GM12801 (cell line): ENCODE results near the gene FUT8.

Experiments
- TF ChIP-seq, protein P1 (sequence below): IDR thresholded peaks from one replicate; pipeline ENCODE4 v1.5.1; 2011; ENCODE audit warnings: control low read depth; ENCODE audit not compliant: insufficient read length; ENCODE audit errors: extremely low read depth

Gene FUT8

DNA sequence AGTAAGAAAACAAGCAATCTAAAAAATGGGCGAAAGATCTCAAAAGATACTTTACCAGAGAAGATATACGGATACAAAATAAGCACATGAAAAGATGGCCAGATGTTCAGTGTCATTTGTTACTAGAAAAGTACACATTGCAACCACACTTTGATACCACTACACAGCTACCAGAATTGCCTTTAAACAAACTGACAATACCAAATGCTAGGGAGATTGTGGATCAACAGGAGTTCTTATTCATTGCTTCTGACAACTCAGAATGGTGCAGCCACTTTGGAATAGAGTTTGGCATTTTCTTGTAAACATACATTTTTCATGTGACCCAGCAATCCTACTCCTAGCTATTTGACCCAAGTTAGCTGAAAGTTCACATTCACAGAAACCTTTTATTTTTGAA is 136.3 kb downstream of the FUT8 start:
- TF ChIP-seq, protein P1, sequence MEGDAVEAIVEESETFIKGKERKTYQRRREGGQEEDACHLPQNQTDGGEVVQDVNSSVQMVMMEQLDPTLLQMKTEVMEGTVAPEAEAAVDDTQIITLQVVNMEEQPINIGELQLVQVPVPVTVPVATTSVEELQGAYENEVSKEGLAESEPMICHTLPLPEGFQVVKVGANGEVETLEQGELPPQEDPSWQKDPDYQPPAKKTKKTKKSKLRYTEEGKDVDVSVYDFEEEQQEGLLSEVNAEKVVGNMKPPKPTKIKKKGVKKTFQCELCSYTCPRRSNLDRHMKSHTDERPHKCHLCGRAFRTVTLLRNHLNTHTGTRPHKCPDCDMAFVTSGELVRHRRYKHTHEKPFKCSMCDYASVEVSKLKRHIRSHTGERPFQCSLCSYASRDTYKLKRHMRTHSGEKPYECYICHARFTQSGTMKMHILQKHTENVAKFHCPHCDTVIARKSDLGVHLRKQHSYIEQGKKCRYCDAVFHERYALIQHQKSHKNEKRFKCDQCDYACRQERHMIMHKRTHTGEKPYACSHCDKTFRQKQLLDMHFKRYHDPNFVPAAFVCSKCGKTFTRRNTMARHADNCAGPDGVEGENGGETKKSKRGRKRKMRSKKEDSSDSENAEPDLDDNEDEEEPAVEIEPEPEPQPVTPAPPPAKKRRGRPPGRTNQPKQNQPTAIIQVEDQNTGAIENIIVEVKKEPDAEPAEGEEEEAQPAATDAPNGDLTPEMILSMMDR = no peak

DNA sequence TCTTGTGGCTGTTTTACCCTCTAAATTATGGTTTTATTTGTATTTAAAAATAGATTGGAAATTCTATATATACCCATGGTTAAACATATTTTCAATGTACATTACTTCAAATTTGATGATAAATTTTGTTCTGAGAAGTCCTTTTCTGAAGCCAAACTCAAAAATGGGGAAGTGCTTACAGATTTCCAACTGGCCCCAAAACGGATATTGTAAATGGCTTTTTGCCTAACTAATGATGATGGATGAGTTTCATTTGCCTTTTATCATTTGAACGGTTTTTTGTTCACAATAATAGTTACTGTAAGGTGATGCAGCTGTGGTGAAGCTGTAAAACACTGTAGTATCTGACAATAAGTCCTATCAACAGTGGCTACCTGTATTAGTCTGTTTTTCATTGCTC is 136.9 kb downstream of the FUT8 start:
- TF ChIP-seq, protein P1 = no peak

DNA sequence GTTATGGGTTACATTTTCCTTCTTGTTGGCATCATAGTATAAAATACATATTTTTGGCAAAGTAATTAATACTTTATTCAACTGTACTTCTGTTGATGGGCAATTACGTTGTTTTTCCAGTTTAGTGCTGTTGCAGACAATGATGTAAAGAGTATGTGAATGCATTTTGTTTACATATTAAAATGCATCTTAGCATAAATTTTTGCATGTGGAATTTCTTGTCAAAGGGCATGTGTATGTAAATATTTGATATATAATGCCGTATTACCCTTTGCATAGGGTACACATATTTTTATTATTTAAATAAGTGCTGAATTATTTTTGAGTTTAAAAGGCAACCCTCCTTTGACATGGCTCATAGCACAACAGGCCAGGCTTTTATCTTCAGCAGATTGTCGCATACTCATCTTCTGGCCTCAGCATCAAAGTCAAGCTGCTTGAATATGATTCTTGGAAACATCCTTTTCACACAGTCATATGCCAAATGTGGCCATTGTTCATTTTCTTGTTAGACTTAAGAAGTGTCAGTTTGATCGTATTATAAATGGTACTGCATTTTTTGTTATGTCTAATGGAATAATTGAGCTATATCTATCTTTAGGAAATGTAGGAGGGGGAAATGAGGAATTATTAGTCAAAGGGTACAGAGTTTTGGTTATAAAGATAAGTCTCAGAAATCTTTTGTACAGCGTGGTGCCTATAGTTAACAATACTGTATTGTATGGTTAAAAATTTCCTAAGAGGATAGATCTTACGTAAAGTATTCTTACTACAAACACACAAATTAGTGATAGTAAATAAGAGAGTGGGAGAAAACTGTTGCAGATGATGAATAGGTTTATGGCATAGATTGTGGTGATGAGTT is 138.5 kb downstream of the FUT8 start:
- TF ChIP-seq, protein P1 = no peak

DNA sequence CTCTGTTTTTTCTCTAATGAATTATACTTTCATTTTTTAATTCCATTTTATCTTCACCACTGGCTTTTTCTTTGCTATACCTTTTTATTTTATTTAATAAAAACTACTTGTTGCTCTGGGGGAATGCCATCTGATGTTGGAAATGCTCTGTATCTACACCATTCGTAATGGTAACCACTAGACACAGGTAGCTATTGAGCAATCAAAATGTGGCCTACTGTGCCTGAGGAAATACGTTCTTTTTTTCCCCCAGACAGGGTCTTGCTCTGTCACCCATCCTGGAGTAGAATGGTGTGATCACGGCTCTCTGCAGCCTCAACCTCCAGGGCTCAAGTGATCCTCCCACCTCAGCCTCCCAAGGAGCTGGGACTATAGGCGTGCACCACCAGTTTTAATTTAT is 140.2 kb downstream of the FUT8 start:
- TF ChIP-seq, protein P1 = no peak

DNA sequence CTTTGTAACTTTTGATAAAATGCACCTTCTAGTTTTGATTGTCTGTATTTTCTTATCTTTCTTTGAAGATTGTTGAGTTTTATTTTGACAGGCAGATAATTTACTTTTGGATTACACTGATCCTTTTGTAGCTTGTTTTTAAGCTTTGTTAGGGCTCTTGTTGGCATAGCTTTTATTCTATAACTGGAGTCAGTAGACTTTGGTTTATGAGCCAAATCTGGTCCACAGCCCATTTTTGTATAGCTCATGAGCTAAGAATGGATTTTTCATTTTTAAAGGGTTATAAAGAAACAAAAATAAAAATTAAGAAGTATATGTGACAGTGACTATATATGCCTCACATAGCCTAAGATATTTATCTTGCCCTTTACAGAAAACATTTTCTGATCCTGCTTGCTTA is 142.3 kb downstream of the FUT8 start:
- TF ChIP-seq, protein P1 = no peak

DNA sequence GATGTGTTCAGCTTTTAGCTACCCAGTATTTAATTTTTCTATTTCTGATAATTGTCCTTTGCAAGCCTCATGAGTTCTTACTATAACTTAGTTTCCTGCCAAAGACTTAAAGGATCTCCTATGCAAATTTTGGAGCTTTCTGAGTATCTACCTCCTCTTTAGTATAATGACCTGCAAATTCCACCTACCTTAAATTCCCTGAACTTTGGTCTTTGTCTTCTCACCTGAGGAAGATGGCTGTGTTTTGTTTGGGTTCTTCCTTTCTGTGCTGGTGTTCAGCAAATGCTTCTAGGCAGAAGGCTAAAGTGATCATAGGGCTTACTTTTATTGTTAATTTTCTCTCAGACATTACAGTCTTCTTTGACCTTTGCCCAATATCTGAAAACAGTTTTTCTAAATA is 142.8 kb downstream of the FUT8 start:
- TF ChIP-seq, protein P1 = no peak

DNA sequence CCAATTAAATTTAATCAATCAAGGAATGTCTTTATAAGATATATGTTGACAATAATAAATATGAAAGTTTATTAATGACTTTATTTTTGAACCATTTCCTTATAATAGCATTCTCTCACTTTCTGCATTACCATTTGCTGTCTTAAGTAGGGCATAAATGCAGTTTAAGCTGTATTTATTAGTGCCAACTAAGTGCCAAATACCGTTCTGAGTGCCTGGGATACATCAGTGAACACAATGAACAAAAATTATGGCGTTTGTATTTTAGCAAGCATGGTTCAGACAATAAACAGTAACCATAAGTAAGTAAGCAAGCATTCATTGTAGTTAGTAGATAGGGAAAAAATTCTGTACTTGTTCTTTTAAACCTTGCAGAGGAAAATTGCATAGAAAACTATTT is 145.8 kb downstream of the FUT8 start:
- TF ChIP-seq, protein P1 = no peak
